H1 (cell line): ENCODE measurements around the gene GPR17. TPM values are rescaled to one million over a fixed set of nuclear protein-coding genes. Genes with fewer than 3 reads are reported as not detected.

ENCODE experiments used
- CHD1 ChIP-seq: IDR thresholded peaks from 2 replicates; pipeline ENCODE4 v1.6.1; 2012; ENCODE audit warnings: low read depth, low read length, improper control_type of control experiment
- RBBP5 ChIP-seq: IDR thresholded peaks from 2 replicates; pipeline ENCODE4 v1.7.1; 2012; ENCODE audit warnings: low read depth, mild to moderate bottlenecking, inconsistent platforms, low read length, moderate library complexity, borderline replicate concordance
- RFX5 ChIP-seq: IDR thresholded peaks from 2 replicates; pipeline ENCODE4 v1.6.1; 2011; ENCODE audit warnings: low read depth, low read length, improper control_type of control experiment, borderline replicate concordance
- SAP30 ChIP-seq: fragments of 300-600 bp; sonication (generic); IDR thresholded peaks from 2 replicates; pipeline ENCODE4 v1.7.1; 2012; ENCODE audit warnings: low read length, moderate library complexity, mild to moderate bottlenecking, inconsistent platforms; ENCODE audit not compliant: insufficient read depth, insufficient replicate concordance
- TBP ChIP-seq: IDR thresholded peaks from 2 replicates; pipeline ENCODE4 v1.6.1; 2011; ENCODE audit warnings: low read depth, low read length, improper control_type of control experiment
- polyA plus RNA-seq, 7 experiments: library from polyadenylated mRNA; depleted of rRNA in 3 of 7; stranded (reverse) in 5 of 7; unstranded in 2 of 7; fragments of >200 nt in 5 of 7; fragments of 200-250 nt in 2 of 7; gene quantifications; 1 replicate in 5 of 7; 2 replicates in 1 of 7; 4 replicates in 1 of 7; pipeline versions ENCODE4 v1.2.1 to v1.2.3, GENCODE V29; 2011 to 2013; ENCODE audit warnings: missing spikeins in 2 of 7, mixed read lengths in 2 of 7
- total RNA-seq: library from RNA; stranded (reverse); fragmentation: NEBNext Ultra II Directional; extraction: Animal tissue kit (Norgen Biotek cat#: 25700); gene quantifications from 2 replicates; pipeline ENCODE4 v1.2.1, GENCODE V29; 2021
- TF ChIP-seq, protein P1 (sequence below): IDR thresholded peaks from 2 replicates; pipeline ENCODE4 v1.6.1; 2011; ENCODE audit warnings: low read depth, mild to moderate bottlenecking, low read length; ENCODE audit not compliant: insufficient read depth

Gene GPR17
- total and polyA plus RNA-seq, 2 of the 8 experiments (the other 6 are each of a cell fraction or from before 2014, with no cell fraction given), result 0.03 TPM; not detected in 1

- TF ChIP-seq CHD1 (no peak), RBBP5 (no peak), RFX5 (no peak), TBP (no peak), SAP30 (no peak)
- TF ChIP-seq, protein P1, sequence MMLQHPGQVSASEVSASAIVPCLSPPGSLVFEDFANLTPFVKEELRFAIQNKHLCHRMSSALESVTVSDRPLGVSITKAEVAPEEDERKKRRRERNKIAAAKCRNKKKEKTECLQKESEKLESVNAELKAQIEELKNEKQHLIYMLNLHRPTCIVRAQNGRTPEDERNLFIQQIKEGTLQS, result no peak
Measured at GRCh38 chr2:127654084-127654837, 8.3 kb downstream of the GPR17 start (continued).
